ENCODE data around the gene CHRDL2. TPM values are rescaled to one million over a fixed set of nuclear protein-coding genes. Genes with fewer than 3 reads are reported as not detected.

CHRDL2 gene
- total RNA-seq, 3 donors from 2014 or later (not counting 1 experiment from before 2014, with no cell fraction given): not detected

DNA sequence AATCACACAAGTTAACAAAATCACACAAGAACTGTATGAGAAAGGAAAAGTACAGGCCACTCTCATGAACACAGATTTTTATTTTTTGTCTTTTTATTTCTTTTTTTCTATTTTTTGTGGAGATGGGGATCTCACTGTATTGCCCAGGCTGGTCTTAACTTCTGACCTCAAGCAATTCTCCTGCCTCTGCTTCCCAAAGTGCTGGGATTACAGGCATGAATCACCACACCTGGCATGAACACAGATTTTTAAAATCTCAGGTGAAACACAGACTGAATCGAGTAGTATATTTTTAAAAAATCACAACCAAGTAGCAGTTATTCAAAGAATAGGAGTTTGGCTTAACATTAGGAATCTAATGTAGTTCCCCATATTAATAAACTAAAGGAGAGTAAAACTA lies 35.7 kb upstream of the CHRDL2 start:
- Mint-ChIP-seq H3K27ac (peak overlapping the region in 1 of 2 donors; percentile 42), H3K9me3 (no peaks in the 10 kb centered on the region), H3K36me3 (no peaks in the 10 kb centered on the region), H3K4me3 (no peak overlapping the region), H3K4me1 (peaks cover 61 to 70% of the 10 kb centered on the region in 2 donors), H3K27me3 (ENCODE audit: low read depth in 2 of 2) (no peaks in the 10 kb centered on the region)
- TF ChIP-seq CTCF (IDR thresholded peaks at IDR 0.05): no peak
- Histone ChIP-seq H3K9me3 (ENCODE audit: control insufficient read depth, insufficient read depth, low read length) (no peaks in the 10 kb centered on the region), H3K27me3 (ENCODE audit: control insufficient read depth, insufficient read depth, low read length) (no peaks in the 10 kb centered on the region), H3K4me1 (ENCODE audit: control insufficient read depth, insufficient read depth, low read length) (peaks cover 21% of the 10 kb centered on the region), H3K36me3 (ENCODE audit: control insufficient read depth, insufficient read depth, low read length) (no peaks in the 10 kb centered on the region), H3K4me3 (ENCODE audit: low read length) (no peak overlapping the region), H3K27ac (ENCODE audit: low read length) (no peak overlapping the region)
- intact Hi-C loops (cut with micrococcal nuclease): no loop called here
- DNase-seq: no peak
- no peak for ATAC-seq
- WGBS (ENCODE audit: insufficient coverage): no CpG with 5 or more reads among the region's 1 CpG

DNA sequence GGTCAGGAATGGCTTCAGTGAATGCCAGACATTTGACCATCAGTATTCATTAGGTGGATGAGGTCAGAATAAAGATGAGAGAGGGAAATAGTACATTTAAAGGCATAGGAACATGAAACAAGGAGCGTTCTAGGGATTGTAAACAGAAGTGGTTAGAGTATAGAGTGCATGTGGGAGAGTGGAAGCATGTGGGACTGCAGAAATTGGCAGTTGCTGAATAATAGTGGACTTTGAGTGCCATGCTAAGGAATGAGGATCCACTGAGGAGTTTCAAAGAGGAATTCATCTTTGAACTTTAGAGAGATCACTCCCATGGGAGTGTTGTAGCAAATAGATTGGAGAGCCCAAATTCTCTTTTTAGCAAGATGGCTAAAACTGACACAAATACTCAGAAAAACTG lies 25.3 kb upstream of the CHRDL2 start:
- DNase-seq: no peak
- no peak for ATAC-seq
- H3K4me1 Mint-ChIP-seq: peaks cover 20 to 24% of the 10 kb centered on the region in 2 donors

GRCh38 chr11:74755395-74755995 lies 24.3 kb upstream of the CHRDL2 start:
- H3K4me1 ChIP-seq (ENCODE audit: control insufficient read depth, insufficient read depth, low read length): peaks cover 10% of the 10 kb centered on the region
- H3K27ac ChIP-seq (ENCODE audit: low read length): no peak overlapping the region
- H3K36me3 Mint-ChIP-seq: no peaks in the 10 kb centered on the region
- peak overlapping the region; percentile 2 to 14 for H3K27ac Mint-ChIP-seq
- no peaks in the 10 kb centered on the region for H3K27me3 ChIP-seq (ENCODE audit: control insufficient read depth, insufficient read depth, low read length)
- DNase-seq (no peak), ATAC-seq (peak in 2 of 3 donors; percentile 40 to 47)
- no peaks in the 10 kb centered on the region for H3K9me3 ChIP-seq (ENCODE audit: control insufficient read depth, insufficient read depth, low read length)
- H3K4me3 ChIP-seq (ENCODE audit: low read length): no peak overlapping the region
- 57% methylated on average over 1 of the region's 1 CpG for WGBS (ENCODE audit: insufficient coverage)
- H3K27me3 Mint-ChIP-seq (ENCODE audit: low read depth in 2 of 2): no peaks in the 10 kb centered on the region
- no peak for TF ChIP-seq CTCF (IDR thresholded peaks at IDR 0.05)
- H3K9me3 Mint-ChIP-seq: no peaks in the 10 kb centered on the region
- H3K36me3 ChIP-seq (ENCODE audit: control insufficient read depth, insufficient read depth, low read length): no peaks in the 10 kb centered on the region
- no peak overlapping the region for H3K4me3 Mint-ChIP-seq
- peaks cover 20 to 29% of the 10 kb centered on the region in 2 donors for H3K4me1 Mint-ChIP-seq
- intact Hi-C loops (cut with micrococcal nuclease): no loop called here

More for the DNA sequence above, 25.3 kb upstream of the CHRDL2 start:
- Histone ChIP-seq H3K4me1 (ENCODE audit: control insufficient read depth, insufficient read depth, low read length) (peaks cover 4% of the 10 kb centered on the region), H3K27me3 (ENCODE audit: control insufficient read depth, insufficient read depth, low read length) (no peaks in the 10 kb centered on the region), H3K4me3 (ENCODE audit: low read length) (no peak overlapping the region), H3K27ac (ENCODE audit: low read length) (no peak overlapping the region), H3K36me3 (ENCODE audit: control insufficient read depth, insufficient read depth, low read length) (no peaks in the 10 kb centered on the region), H3K9me3 (ENCODE audit: control insufficient read depth, insufficient read depth, low read length) (no peaks in the 10 kb centered on the region)
- 97% methylated on average over 1 of the region's 1 CpG for WGBS (ENCODE audit: insufficient coverage)
- H3K27ac Mint-ChIP-seq: no peak overlapping the region
- no peaks in the 10 kb centered on the region for H3K9me3 Mint-ChIP-seq
- intact Hi-C loops (cut with micrococcal nuclease): no loop called here
- TF ChIP-seq CTCF (IDR thresholded peaks at IDR 0.05): no peak
- no peak overlapping the region for H3K4me3 Mint-ChIP-seq
- no peaks in the 10 kb centered on the region for H3K36me3 Mint-ChIP-seq
- H3K27me3 Mint-ChIP-seq (ENCODE audit: low read depth in 2 of 2): no peaks in the 10 kb centered on the region

All from natural killer cell (primary cell).